ENCODE data around the gene TMEM184B. TPM values are rescaled to one million over a fixed set of nuclear protein-coding genes. Genes with fewer than 3 reads are reported as not detected.

The TMEM184B gene
- total RNA-seq, 2 donors from 2014 or later = 58.8 to 61.6 TPM

- intact Hi-C loops (cut with DNase I) = no loop called here
- Histone ChIP-seq H3K27ac (no peak overlapping the region), H3K4me1 (peaks cover 6% of the 10 kb centered on the region), H3K27me3 (no peaks in the 10 kb centered on the region), H3K9ac (ENCODE audit: low read depth in 2 of 2, low read length in 2 of 2) (peak overlapping the region in 1 of 2 donors; percentile 19), H3K36me3 (no peaks in the 10 kb centered on the region), H3K9me3 (no peaks in the 10 kb centered on the region), H3K4me3 (no peak overlapping the region)
- TF ChIP-seq CTCF (IDR thresholded peaks at IDR 0.05) = no peak
- no peak for DNase-seq
Measured at GRCh38 chr22:38177044-38177443, 95.8 kb downstream of the TMEM184B start.

GRCh38 chr22:38176170-38176741 lies 96.6 kb downstream of the TMEM184B start:
- no peak overlapping the region for H3K27ac ChIP-seq
- no peak for TF ChIP-seq CTCF (IDR thresholded peaks at IDR 0.05)
- H3K9me3 ChIP-seq = no peaks in the 10 kb centered on the region
- intact Hi-C loops (cut with DNase I) = no loop called here
- H3K4me3 ChIP-seq = no peak overlapping the region
- peak overlapping the region in 1 of 2 donors; percentile 12 for H3K9ac ChIP-seq (ENCODE audit: low read depth in 2 of 2, low read length in 2 of 2)
- no peak for DNase-seq
- H3K4me1 ChIP-seq = peaks cover 6% of the 10 kb centered on the region
- no peaks in the 10 kb centered on the region for H3K27me3 ChIP-seq
- H3K36me3 ChIP-seq = no peaks in the 10 kb centered on the region

GRCh38 chr22:38175206-38176118 lies 97.3 kb downstream of the TMEM184B start:
- Histone ChIP-seq H3K4me3 (no peak overlapping the region), H3K27me3 (no peaks in the 10 kb centered on the region), H3K27ac (no peak overlapping the region), H3K4me1 (peaks cover 3% of the 10 kb centered on the region), H3K9me3 (no peaks in the 10 kb centered on the region), H3K36me3 (no peaks in the 10 kb centered on the region), H3K9ac (ENCODE audit: low read depth in 2 of 2, low read length in 2 of 2) (no peak overlapping the region)
- no peak for TF ChIP-seq CTCF (IDR thresholded peaks at IDR 0.05)
- intact Hi-C loops (cut with DNase I) = no loop called here
- no peak for DNase-seq

- no peak for DNase-seq
- Histone ChIP-seq H3K27me3 (no peaks in the 10 kb centered on the region), H3K4me1 (peaks cover 3% of the 10 kb centered on the region), H3K27ac (no peak overlapping the region), H3K4me3 (no peak overlapping the region), H3K36me3 (no peaks in the 10 kb centered on the region), H3K9ac (ENCODE audit: low read depth in 2 of 2, low read length in 2 of 2) (no peak overlapping the region), H3K9me3 (no peaks in the 10 kb centered on the region)
- intact Hi-C loops (cut with DNase I) = no loop called here
- TF ChIP-seq CTCF (IDR thresholded peaks at IDR 0.05) = no peak
Measured at GRCh38 chr22:38174626-38175025, 98.2 kb downstream of the TMEM184B start.

GRCh38 chr22:38173641-38173906 lies 99.2 kb downstream of the TMEM184B start:
- H3K4me3 ChIP-seq = no peak overlapping the region
- no peak for TF ChIP-seq CTCF (IDR thresholded peaks at IDR 0.05)
- no peak for DNase-seq
- intact Hi-C loops (cut with DNase I) = no loop called here
- H3K9me3 ChIP-seq = no peaks in the 10 kb centered on the region
- peaks cover 3% of the 10 kb centered on the region for H3K4me1 ChIP-seq
- no peak overlapping the region for H3K27ac ChIP-seq
- no peaks in the 10 kb centered on the region for H3K27me3 ChIP-seq
- no peak overlapping the region for H3K9ac ChIP-seq (ENCODE audit: low read depth in 2 of 2, low read length in 2 of 2)
- H3K36me3 ChIP-seq = no peaks in the 10 kb centered on the region
